Activated CD4-positive, CD25-positive, alpha-beta regulatory T cell treated with anti-CD3 and anti-CD28 coated beads, Interleukin-2, amount 50 U/mL, for 72 hours (primary cell): ENCODE data around the gene KCNC4.

ENCODE experiments used
- DNase-seq: peaks from one replicate; pipeline ENCODE4 v3.0.0; 2021

Gene KCNC4

GRCh38 chr1:110258734-110259133 is 48.6 kb downstream of the KCNC4 start:
- DNase-seq: no peak

DNA sequence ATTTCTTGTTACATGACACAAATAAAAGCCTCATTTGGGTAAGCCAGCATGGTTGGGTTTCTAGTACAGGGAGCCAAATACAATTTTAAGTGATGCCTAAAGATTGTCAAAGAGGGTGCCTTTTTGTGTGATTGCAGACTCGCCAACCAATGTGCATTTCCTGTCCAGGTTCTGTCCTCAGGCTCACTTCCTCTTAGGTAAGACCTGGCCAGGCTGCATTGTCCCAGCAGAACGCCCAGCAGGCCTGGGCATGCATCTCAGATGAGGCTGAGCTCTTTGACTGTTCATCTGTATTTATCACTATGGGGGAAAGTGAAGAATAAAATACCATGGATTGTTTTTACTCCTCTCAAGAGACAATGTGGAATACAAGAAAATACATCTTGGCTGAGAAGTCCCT is 49.7 kb downstream of the KCNC4 start:
- no peak for DNase-seq
